Measurements from ENCODE around the gene TELO2.

GRCh38 chr16:1454561-1454960, 38.6 kb upstream of the TELO2 start:
- TF ChIP-seq CTCF (IDR thresholded peaks at IDR 0.05) (no peak), POLR2A (IDR thresholded peaks at IDR 0.05) (no peak), POLR2AphosphoS5 (IDR thresholded peaks at IDR 0.05) (no peak)
